ENCODE data around the gene ITFG2. TPM values are rescaled to one million over a fixed set of nuclear protein-coding genes. Genes with fewer than 3 reads are reported as not detected.

ITFG2 gene
- total RNA-seq, 1 experiment from 2014 or later, result 41.6 TPM

DNA sequence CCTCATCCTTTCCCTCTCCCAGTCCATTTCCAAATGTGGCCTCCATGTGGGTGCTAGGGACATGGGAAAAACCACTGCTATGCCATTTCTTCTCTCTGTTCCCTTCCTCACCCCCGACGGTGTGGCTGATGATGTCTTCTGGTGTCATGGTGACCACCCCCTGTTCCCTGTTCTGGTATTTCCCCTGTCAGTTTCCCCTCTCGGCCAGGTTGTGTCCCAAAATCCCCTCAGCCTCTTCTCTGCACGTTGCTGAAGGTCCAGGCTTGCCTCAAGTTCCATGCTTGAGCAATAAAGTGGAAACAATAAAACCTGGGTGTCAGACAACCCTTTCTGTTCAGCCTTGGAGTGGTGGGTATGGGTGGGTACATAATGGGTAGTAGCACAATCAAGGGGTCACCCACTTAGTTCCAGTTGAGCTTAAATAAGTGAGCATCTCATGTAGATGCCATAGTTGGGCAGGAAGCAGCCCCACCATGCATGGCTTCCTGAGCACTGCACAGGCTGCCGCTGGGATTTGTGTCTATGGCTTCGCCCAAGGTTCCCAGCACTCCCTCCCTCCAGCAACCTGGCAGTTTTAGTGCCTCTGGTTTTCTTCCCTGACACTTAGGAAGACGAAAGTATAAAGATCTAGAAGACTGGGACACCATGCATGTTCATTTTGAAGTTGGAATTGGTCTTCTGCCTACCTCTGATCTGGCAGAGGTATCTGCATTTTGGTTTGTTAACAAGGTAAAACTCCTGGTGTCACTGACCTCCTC lies 8.7 kb upstream of the ITFG2 start:
- no peak for DNase-seq
- H3K4me1 ChIP-seq (ENCODE audit: insufficient read depth, low read length), result no peaks in the 10 kb centered on the region
- no peak overlapping the region for H2AFZ ChIP-seq (ENCODE audit: low read length)
- H3K9ac ChIP-seq (ENCODE audit: extremely low read depth, insufficient read length, low read length), result no peak overlapping the region
- no peak overlapping the region for H3T11ph ChIP-seq (ENCODE audit: low read length)
- H2BK5ac ChIP-seq (ENCODE audit: insufficient read length, low read length), result no peak overlapping the region
- Mint-ChIP-seq H3K4me3 (no peak overlapping the region), H3K27me3 (ENCODE audit: low read depth) (no peaks in the 10 kb centered on the region), H3K9me3 (no peaks in the 10 kb centered on the region), H3K27ac (no peak overlapping the region; a peak in 1 of 7 replicates), H3K36me3 (ENCODE audit: insufficient read depth in 1 of 3, low read depth in 3 of 3) (peaks cover 52 to 84% (median 69%) of the 10 kb centered on the region in 3 experiments), H3K4me1 (no peaks in the 10 kb centered on the region)
- no peak overlapping the region for H4K8ac ChIP-seq (replicated peaks; ENCODE audit: insufficient read length, low read depth, low read length)
- no peaks in the 10 kb centered on the region for H3K79me2 ChIP-seq (ENCODE audit: insufficient read depth, low read length)
- H3K23ac ChIP-seq (ENCODE audit: insufficient read length, low read depth, low read length), result no peak overlapping the region
- no peak overlapping the region for H2BK120ac ChIP-seq (ENCODE audit: low read depth, low read length, poor library complexity, severe bottlenecking)
- no peak overlapping the region for H3K4me2 ChIP-seq (ENCODE audit: insufficient read depth, insufficient read length, low read length)
- no peak overlapping the region for H3K27ac ChIP-seq (ENCODE audit: insufficient read length, low read depth, low read length)
- no peak overlapping the region for H2BK12ac ChIP-seq (ENCODE audit: insufficient read length, low read depth, low read length)
- no peak overlapping the region for H2BK20ac ChIP-seq (ENCODE audit: low read depth, low read length, poor library complexity, severe bottlenecking)
- H4K91ac ChIP-seq (ENCODE audit: insufficient read length, low read depth, low read length), result no peak overlapping the region
- H3K4ac ChIP-seq (ENCODE audit: low read depth, low read length), result no peak overlapping the region
- H3K23me2 ChIP-seq (ENCODE audit: insufficient read length, low read depth, low read length, poor library complexity, severe bottlenecking), result no peaks in the 10 kb centered on the region
- no peak overlapping the region for H4K5ac ChIP-seq (ENCODE audit: insufficient read length, low read depth, low read length)
- no peaks in the 10 kb centered on the region for H4K20me1 ChIP-seq (ENCODE audit: control insufficient read depth, insufficient read depth, insufficient read length)
- H3K14ac ChIP-seq (ENCODE audit: insufficient read depth, low read length), result no peak overlapping the region
- no peak overlapping the region for H3K18ac ChIP-seq (ENCODE audit: insufficient read length, low read depth, low read length)
- TF ChIP-seq, protein P1, sequence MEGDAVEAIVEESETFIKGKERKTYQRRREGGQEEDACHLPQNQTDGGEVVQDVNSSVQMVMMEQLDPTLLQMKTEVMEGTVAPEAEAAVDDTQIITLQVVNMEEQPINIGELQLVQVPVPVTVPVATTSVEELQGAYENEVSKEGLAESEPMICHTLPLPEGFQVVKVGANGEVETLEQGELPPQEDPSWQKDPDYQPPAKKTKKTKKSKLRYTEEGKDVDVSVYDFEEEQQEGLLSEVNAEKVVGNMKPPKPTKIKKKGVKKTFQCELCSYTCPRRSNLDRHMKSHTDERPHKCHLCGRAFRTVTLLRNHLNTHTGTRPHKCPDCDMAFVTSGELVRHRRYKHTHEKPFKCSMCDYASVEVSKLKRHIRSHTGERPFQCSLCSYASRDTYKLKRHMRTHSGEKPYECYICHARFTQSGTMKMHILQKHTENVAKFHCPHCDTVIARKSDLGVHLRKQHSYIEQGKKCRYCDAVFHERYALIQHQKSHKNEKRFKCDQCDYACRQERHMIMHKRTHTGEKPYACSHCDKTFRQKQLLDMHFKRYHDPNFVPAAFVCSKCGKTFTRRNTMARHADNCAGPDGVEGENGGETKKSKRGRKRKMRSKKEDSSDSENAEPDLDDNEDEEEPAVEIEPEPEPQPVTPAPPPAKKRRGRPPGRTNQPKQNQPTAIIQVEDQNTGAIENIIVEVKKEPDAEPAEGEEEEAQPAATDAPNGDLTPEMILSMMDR (conservative IDR thresholded peaks at IDR 0.05), result no peak
- no peak overlapping the region for H2AK5ac ChIP-seq (ENCODE audit: insufficient read length, low read length)
- H3K56ac ChIP-seq (ENCODE audit: insufficient read length, low read depth, low read length), result no peak overlapping the region
- WGBS (ENCODE audit: extremely low coverage, insufficient read length, low lambda C conversion rate), result no CpG with 5 or more reads among the region's 7 CpGs
- no peak overlapping the region for H2BK15ac ChIP-seq (ENCODE audit: low read depth, low read length)
- no peaks in the 10 kb centered on the region for H3K79me1 ChIP-seq (ENCODE audit: insufficient read depth, low read depth, low read length, poor library complexity, severe bottlenecking)
- H3K9me3 ChIP-seq (ENCODE audit: control insufficient read depth, low read depth, low read length), result no peaks in the 10 kb centered on the region
- H3K27me3 ChIP-seq (ENCODE audit: insufficient read depth, low read length), result no peaks in the 10 kb centered on the region
